PC-9 (cell line): ENCODE measurements around the gene IGSF21. TPM values are rescaled to one million over a fixed set of nuclear protein-coding genes. Genes with fewer than 3 reads are reported as not detected.

ENCODE experiments used
- BruUV-seq: library from RNA; stranded (reverse); fragments of 400-500 nt; replicated peaks from 2 replicates; lab custom pipeline; 2021; lab: Mats Ljungman, UMichigan
- CTCF ChIA-PET: fragments of 300-600 bp; sonication (Branson Sonifier 250); formaldehyde crosslinking; loops from one replicate; lab custom pipeline; 2022; ENCODE audit warnings: antibody characterized with exemption; lab: Charles Lee
- POLR2A ChIA-PET: fragments of 300-600 bp; sonication (Branson Sonifier 250); formaldehyde crosslinking; loops from one replicate; lab custom pipeline; 2022; ENCODE audit warnings: antibody characterized with exemption; ENCODE audit not compliant: unreplicated experiment; lab: Charles Lee
- DNase-seq, 2 experiments: peaks; one replicate each; pipeline versions ENCODE4 v3.0.0 to v3.0.0-alpha.2; 2015 to 2022; ENCODE audit warnings: mixed read lengths in 1 of 2
- H2AFZ ChIP-seq: fragments of 200-600 bp; sonication (generic); 2 replicates; pipeline ENCODE4 v1.8.1; 2017; ENCODE audit warnings: antibody characterized with exemption
- H3F3A ChIP-seq: fragments of 200-600 bp; sonication (generic); 2 replicates; pipeline ENCODE4 v1.8.1; 2017; ENCODE audit warnings: antibody characterized with exemption, mild to moderate bottlenecking, low read depth; ENCODE audit not compliant: insufficient read depth
- H3K27ac ChIP-seq: fragments of 200-600 bp; sonication (generic); 2 replicates; pipeline ENCODE4 v1.6.1; 2016; ENCODE audit warnings: mixed run types
- H3K27me3 ChIP-seq: fragments of 200-600 bp; sonication (generic); 2 replicates; pipeline ENCODE4 v1.6.1; 2016; ENCODE audit warnings: low read depth, mixed run types; ENCODE audit not compliant: insufficient read depth
- H3K36me3 ChIP-seq: fragments of 200-600 bp; sonication (generic); 2 replicates; pipeline ENCODE4 v1.6.1; 2016; ENCODE audit warnings: low read depth, mixed run types
- H3K4me1 ChIP-seq: fragments of 200-600 bp; sonication (generic); replicated peaks from 2 replicates; pipeline ENCODE4 v1.6.1; 2016; ENCODE audit warnings: mixed run types; ENCODE audit not compliant: insufficient read depth
- H3K4me2 ChIP-seq: fragments of 200-600 bp; sonication (generic); 2 replicates; pipeline ENCODE4 v1.6.1; 2017; ENCODE audit warnings: mixed run types
- H3K4me3 ChIP-seq: fragments of 200-600 bp; sonication (generic); 2 replicates; pipeline ENCODE4 v1.6.1; 2016; ENCODE audit warnings: mixed run types
- H3K79me2 ChIP-seq: fragments of 200-600 bp; sonication (generic); 2 replicates; pipeline ENCODE4 v1.6.1; 2017; ENCODE audit warnings: low read depth, mixed run types
- H3K9me2 ChIP-seq: fragments of 200-600 bp; sonication (generic); 2 replicates; pipeline ENCODE4 v1.8.1; 2017; ENCODE audit warnings: mild to moderate bottlenecking; ENCODE audit not compliant: insufficient read depth
- H3K9me3 ChIP-seq: fragments of 200-600 bp; sonication (generic); 2 replicates; pipeline ENCODE4 v1.8.1; 2016; ENCODE audit warnings: low read depth; ENCODE audit not compliant: insufficient read depth
- H4K20me1 ChIP-seq: fragments of 200-600 bp; sonication (generic); 2 replicates; pipeline ENCODE4 v1.8.1; 2017; ENCODE audit not compliant: insufficient read depth
- EZH2 ChIP-seq: fragments of 200-600 bp; sonication (generic); IDR thresholded peaks from 2 replicates; pipeline ENCODE4 v1.8.0; 2017; ENCODE audit warnings: antibody characterized with exemption, low read depth
- intact Hi-C: fragments of 100-400 bp; cut with micrococcal nuclease; formaldehyde crosslinking; loops from one replicate; pipeline ENCODE4 v1.10.0; 2022; ENCODE audit not compliant: unreplicated experiment
- total RNA-seq: library from RNA; stranded (reverse); gene quantifications from 2 replicates; pipeline ENCODE4 v1.2.3, GENCODE V29; 2021
- TF ChIP-seq, protein P1 (sequence below): fragments of 200-600 bp; sonication (generic); conservative IDR thresholded peaks from 2 replicates; pipeline ENCODE4 v1.6.1; 2017; ENCODE audit warnings: mixed run types, antibody characterized with exemption, mild to moderate bottlenecking, moderate library complexity

The IGSF21 gene
- total RNA-seq, 1 experiment from 2014 or later, result not detected

GRCh38 chr1:18198260-18198659 is 90.7 kb downstream of the IGSF21 start:
- Histone ChIP-seq H3F3A (no peaks in the 10 kb centered on the region), H3K36me3 (no peaks in the 10 kb centered on the region), H3K27me3 (peaks cover 62% of the 10 kb centered on the region), H3K79me2 (no peaks in the 10 kb centered on the region), H2AFZ (no peak overlapping the region), H3K9me3 (no peaks in the 10 kb centered on the region), H4K20me1 (no peaks in the 10 kb centered on the region), H3K4me1 (no peaks in the 10 kb centered on the region), H3K4me2 (no peak overlapping the region), H3K27ac (no peak overlapping the region), H3K4me3 (no peak overlapping the region), H3K9me2 (no peaks in the 10 kb centered on the region)
- POLR2A ChIA-PET, result no interaction called here
- no peak for DNase-seq
- TF ChIP-seq, protein P1, sequence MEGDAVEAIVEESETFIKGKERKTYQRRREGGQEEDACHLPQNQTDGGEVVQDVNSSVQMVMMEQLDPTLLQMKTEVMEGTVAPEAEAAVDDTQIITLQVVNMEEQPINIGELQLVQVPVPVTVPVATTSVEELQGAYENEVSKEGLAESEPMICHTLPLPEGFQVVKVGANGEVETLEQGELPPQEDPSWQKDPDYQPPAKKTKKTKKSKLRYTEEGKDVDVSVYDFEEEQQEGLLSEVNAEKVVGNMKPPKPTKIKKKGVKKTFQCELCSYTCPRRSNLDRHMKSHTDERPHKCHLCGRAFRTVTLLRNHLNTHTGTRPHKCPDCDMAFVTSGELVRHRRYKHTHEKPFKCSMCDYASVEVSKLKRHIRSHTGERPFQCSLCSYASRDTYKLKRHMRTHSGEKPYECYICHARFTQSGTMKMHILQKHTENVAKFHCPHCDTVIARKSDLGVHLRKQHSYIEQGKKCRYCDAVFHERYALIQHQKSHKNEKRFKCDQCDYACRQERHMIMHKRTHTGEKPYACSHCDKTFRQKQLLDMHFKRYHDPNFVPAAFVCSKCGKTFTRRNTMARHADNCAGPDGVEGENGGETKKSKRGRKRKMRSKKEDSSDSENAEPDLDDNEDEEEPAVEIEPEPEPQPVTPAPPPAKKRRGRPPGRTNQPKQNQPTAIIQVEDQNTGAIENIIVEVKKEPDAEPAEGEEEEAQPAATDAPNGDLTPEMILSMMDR, result no peak
- no peak for TF ChIP-seq EZH2
- CTCF ChIA-PET, result no interaction called here
- intact Hi-C loops, result no loop called here
- BruUV-seq, result no TSS peak

DNA sequence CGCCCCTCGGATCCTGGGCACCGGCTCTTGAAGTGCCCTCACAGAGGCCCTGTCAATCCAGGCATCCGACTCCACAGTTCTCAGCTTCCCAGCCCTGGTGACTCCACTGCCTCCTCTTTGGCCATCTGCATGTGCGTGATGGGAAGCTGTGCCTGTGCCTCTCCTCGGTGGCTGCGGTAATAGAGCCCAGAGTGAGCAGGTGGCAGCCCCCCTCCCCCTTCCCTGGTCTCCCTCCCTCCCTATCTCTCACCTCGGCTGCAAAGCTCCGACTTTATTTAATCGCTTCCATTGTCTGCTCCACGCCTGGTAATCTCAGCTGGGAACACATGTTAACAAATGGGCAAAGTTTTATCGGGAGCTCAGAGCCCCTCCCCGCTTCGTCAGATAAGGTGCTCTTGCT is 91.9 kb downstream of the IGSF21 start:
- Histone ChIP-seq H3K27ac (no peak overlapping the region), H3K4me2 (no peak overlapping the region), H3K9me2 (no peaks in the 10 kb centered on the region), H3K9me3 (no peaks in the 10 kb centered on the region), H3F3A (no peaks in the 10 kb centered on the region), H3K4me1 (no peaks in the 10 kb centered on the region), H3K36me3 (no peaks in the 10 kb centered on the region), H2AFZ (no peak overlapping the region), H3K27me3 (peaks cover 66% of the 10 kb centered on the region), H3K79me2 (no peaks in the 10 kb centered on the region), H4K20me1 (no peaks in the 10 kb centered on the region), H3K4me3 (no peak overlapping the region)
- DNase-seq, result no peak
- ChIA-PET POLR2A (no interaction called here), CTCF (interaction anchor here (0.7 kb wide), 1 partner anchor 588 kb away, joined by 6 read pairs; no protein-coding TSS in a partner anchor)
- BruUV-seq, result no TSS peak
- intact Hi-C loops, result no loop called here
- TF ChIP-seq, protein P1, result no peak
- no peak for TF ChIP-seq EZH2

DNA sequence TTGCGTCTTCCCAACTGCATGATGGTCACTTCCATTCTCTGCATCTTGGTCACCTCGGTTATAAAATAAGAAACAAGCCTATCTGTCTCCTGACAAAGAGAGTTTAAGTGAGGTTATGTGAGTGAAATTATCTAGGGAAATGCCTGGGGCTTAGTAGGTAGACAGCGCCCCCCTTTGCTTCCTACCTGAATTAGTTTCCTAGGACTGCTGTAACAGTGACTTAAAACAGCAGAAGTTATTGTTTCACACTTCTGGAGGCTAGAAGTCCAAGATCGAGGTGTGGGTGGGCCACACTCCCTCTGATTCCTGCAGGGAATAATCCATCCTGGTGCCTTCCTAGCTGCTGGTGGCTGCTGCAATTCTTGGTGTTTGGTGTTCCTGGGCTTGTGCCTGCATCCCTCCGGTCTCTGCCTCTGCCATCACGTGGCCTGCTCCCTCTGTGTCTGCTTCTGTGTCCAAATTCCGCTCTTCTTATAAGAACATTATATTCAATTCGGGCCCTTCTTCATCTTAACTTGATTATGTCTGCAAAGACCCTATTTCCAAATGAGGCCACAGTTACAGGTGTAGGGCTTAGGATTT is 92.6 kb downstream of the IGSF21 start:
- POLR2A ChIA-PET, result no interaction called here
- no peaks in the 10 kb centered on the region for H3K4me1 ChIP-seq
- peaks cover 69% of the 10 kb centered on the region for H3K27me3 ChIP-seq
- CTCF ChIA-PET, result interaction anchor here (0.7 kb wide), 1 partner anchor 589 kb away, joined by 6 read pairs; no protein-coding TSS in a partner anchor
- no TSS peak for BruUV-seq
- no peak overlapping the region for H3K4me3 ChIP-seq
- H3K27ac ChIP-seq, result no peak overlapping the region
- H3K4me2 ChIP-seq, result no peak overlapping the region
- H3K79me2 ChIP-seq, result no peaks in the 10 kb centered on the region
- H2AFZ ChIP-seq, result no peak overlapping the region
- no peaks in the 10 kb centered on the region for H3K36me3 ChIP-seq
- DNase-seq, result no peak
- no peaks in the 10 kb centered on the region for H3K9me3 ChIP-seq
- no peaks in the 10 kb centered on the region for H4K20me1 ChIP-seq
- intact Hi-C loops, result no loop called here
- no peaks in the 10 kb centered on the region for H3F3A ChIP-seq
- no peaks in the 10 kb centered on the region for H3K9me2 ChIP-seq
- TF ChIP-seq, protein P1, result no peak
